IPS-18c (cell line): ENCODE data around the gene NTPCR.

ENCODE experiments used
- H3K4me3 ChIP-seq: 2 replicates; pipeline ENCODE4 v1.7.0; 2013; ENCODE audit warnings: low read depth, mild to moderate bottlenecking, low read length, moderate library complexity; ENCODE audit not compliant: insufficient read depth
- H3K9me3 ChIP-seq: one replicate; pipeline ENCODE4 v1.6.1; 2013; ENCODE audit warnings: mild to moderate bottlenecking, low read length, moderate library complexity; ENCODE audit not compliant: control insufficient read depth, insufficient read depth

NTPCR gene

GRCh38 chr1:233015965-233016364 lies 65.6 kb downstream of the NTPCR start:
- no peak overlapping the region for H3K4me3 ChIP-seq

GRCh38 chr1:233016798-233017197 lies 66.4 kb downstream of the NTPCR start:
- Histone ChIP-seq H3K9me3 (peaks cover 2% of the 10 kb centered on the region), H3K4me3 (no peak overlapping the region)

More at GRCh38 chr1:233015965-233016364, 65.6 kb downstream of the NTPCR start:
- H3K9me3 ChIP-seq = peaks cover 2% of the 10 kb centered on the region

GRCh38 chr1:233019083-233019482 lies 68.7 kb downstream of the NTPCR start:
- H3K4me3 ChIP-seq = no peak overlapping the region
- peaks cover 2% of the 10 kb centered on the region for H3K9me3 ChIP-seq

GRCh38 chr1:233019778-233020325 lies 69.4 kb downstream of the NTPCR start:
- Histone ChIP-seq H3K9me3 (peaks cover 2% of the 10 kb centered on the region), H3K4me3 (no peak overlapping the region)

GRCh38 chr1:233020426-233020825 lies 70.0 kb downstream of the NTPCR start:
- Histone ChIP-seq H3K9me3 (peaks cover 2% of the 10 kb centered on the region), H3K4me3 (no peak overlapping the region)

GRCh38 chr1:233022246-233022645 lies 71.8 kb downstream of the NTPCR start:
- no peak overlapping the region for H3K4me3 ChIP-seq

GRCh38 chr1:233024199-233024598 lies 73.8 kb downstream of the NTPCR start:
- peaks cover 2% of the 10 kb centered on the region for H3K9me3 ChIP-seq
- H3K4me3 ChIP-seq = no peak overlapping the region

More at GRCh38 chr1:233022246-233022645, 71.8 kb downstream of the NTPCR start:
- H3K9me3 ChIP-seq = peaks cover 2% of the 10 kb centered on the region

GRCh38 chr1:233025157-233025556 lies 74.7 kb downstream of the NTPCR start:
- Histone ChIP-seq H3K4me3 (no peak overlapping the region), H3K9me3 (no peaks in the 10 kb centered on the region)

GRCh38 chr1:233025567-233025966 lies 75.2 kb downstream of the NTPCR start:
- Histone ChIP-seq H3K4me3 (no peak overlapping the region), H3K9me3 (no peaks in the 10 kb centered on the region)

- Histone ChIP-seq H3K9me3 (no peaks in the 10 kb centered on the region), H3K4me3 (no peak overlapping the region)
Observed at GRCh38 chr1:233027046-233027445, 76.6 kb downstream of the NTPCR start.

- H3K9me3 ChIP-seq = no peaks in the 10 kb centered on the region
- no peak overlapping the region for H3K4me3 ChIP-seq
Observed at GRCh38 chr1:233031521-233031920, 81.1 kb downstream of the NTPCR start.

GRCh38 chr1:233032916-233033315 lies 82.5 kb downstream of the NTPCR start:
- Histone ChIP-seq H3K9me3 (no peaks in the 10 kb centered on the region), H3K4me3 (no peak overlapping the region)

GRCh38 chr1:233033361-233033760 lies 83.0 kb downstream of the NTPCR start:
- no peaks in the 10 kb centered on the region for H3K9me3 ChIP-seq
- no peak overlapping the region for H3K4me3 ChIP-seq
